Effector CD8-positive, alpha-beta T cell (primary cell): Measurements from ENCODE around the gene KIF1B.

Experiments used
- DNase-seq: peaks from one replicate; lab custom pipeline; 2025; lab: John Stamatoyannopoulos, UW

The KIF1B gene

DNA sequence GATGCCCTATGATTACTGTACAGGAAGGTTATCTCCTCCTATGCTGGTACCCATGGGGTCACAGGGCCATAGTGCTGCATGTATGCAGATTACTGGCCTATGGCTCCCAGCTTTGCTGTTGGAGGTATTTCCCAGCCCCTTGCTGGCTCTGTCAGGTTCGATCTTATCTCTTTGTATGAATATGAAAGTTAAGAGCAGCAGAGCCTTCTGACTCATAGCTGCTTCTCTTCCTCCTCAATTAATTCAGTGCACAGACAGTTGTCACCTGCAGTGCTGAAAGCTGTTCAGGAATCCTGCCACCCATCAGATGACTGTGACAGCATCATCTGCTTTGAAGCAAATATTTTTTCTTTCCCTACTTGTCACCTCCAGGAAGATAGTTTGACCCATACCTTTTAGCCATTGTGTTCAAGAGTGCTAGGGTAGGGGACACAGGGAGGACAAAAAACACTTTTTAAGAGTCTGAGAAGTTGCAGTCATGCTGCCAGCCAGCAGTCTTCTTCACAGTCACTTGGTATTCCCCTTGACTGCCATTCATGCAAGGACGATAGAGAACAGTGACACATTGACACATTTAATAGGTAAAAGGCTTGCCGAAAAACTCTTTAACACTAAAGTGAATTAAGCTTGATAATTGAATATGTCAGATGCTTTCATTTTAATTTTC lies 73.1 kb downstream of the KIF1B start:
- no peak for DNase-seq

DNA sequence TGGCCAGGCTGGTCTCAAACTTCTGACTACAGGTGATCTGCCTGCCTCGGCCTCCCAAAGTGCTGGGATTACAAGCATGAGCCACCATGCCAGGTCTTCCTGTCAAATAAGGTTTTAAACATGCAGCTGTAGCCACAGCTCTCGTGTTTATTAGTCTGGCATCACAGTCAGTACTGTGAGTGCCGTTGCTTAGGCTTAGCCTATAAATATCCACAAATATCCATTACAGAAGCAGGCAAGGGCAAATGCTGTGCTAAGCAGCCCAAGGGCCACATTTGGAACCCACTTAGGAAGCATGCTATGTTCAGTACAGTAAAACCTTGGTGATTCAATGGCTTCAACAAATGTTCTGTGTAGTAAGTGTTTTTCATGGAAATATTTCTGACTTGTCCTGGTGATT lies 75.9 kb downstream of the KIF1B start:
- no peak for DNase-seq

DNA sequence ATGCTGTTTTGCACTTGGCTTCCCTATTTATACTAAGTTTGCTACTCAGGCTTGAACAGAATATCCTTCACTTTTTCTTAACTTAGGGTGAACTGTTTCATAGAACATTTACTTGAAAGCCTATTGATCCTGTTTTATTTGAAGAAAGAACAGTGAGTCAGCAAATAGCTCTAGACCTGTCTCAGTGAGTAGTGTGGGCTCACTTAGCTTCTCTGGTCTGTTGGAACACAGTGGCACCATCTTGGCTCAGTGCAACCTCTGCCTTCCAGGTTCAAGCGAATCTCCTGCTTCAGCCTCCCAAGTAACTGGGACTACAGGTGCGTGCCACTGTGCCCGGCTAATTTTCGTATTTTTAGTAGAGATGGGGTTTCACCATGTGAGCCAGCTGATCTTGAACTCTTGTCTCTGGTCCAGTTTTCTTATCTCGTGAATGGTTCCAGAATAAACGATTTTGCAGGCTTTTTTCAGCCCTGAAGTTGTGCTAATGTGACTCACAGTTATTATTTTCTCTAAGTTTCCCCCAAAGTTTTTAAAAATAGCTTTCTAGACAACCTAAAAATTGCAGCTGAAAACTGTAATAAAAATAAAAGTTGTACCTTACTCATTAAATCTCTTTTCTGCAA lies 76.8 kb downstream of the KIF1B start:
- DNase-seq, result no peak

DNA sequence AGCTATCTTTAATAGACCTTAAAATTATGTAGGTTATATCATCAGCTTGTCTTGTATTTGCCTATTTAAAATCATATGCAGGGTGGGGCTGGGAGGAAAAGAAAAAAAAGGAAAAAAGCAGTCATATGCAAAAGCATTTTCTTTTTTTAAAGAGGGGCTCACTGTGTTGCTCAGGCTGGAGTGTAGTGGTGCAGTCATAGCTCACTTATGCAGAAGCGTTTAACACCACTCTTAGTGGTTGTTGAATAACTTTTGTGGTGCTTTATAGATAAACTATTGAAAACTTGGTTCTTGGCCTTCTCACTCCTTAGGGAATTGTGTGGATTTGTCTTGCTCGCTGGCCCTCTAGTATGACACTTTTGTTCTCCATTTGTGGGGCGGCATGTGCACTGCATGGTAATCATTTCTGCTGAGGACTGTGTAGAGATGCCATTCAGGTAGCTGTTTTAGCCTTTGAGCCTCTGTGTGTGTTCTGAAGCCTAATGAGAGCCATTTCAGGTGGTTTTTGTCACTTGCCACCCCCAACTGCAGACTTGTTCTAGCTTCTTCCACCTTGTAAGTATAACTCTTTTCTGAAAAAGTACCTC lies 77.8 kb downstream of the KIF1B start:
- DNase-seq, result no peak

DNA sequence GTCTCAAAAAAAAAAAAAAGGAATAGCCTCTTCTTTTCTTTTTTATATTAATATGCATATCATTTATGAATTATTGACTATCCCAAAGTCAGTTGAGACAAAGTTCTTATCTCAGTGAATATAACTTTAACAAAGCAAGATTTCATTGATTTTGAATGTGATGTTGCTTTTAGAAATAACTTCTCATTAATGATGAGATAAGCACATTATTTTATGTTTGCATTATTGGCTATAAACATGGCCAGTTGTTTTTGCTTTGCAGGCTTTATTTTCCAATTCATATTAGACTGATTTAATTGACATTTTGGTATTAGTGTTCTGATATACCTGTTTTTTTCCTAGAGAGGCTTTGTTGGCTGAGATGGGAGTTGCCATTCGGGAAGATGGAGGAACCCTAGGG lies 81.3 kb downstream of the KIF1B start:
- DNase-seq, result no peak

DNA sequence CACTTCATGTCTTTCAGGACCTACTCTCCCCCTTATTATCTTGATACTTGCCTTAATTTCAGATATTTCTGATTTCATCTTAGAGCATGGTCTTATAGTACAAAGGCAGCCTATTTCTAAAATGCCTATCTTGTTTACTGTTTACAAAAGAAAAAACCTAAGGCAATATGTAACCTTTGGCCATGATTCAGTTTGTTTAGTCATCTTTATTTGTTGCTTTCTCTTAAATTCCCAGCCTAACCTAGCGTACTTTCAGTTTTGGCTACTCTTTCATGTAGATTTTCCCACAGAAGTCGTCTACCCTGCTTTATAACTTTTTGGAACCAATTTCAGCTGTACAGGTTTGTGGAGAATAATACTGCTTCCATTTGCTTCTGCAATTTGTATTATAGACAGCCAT lies 81.8 kb downstream of the KIF1B start:
- DNase-seq, result no peak

DNA sequence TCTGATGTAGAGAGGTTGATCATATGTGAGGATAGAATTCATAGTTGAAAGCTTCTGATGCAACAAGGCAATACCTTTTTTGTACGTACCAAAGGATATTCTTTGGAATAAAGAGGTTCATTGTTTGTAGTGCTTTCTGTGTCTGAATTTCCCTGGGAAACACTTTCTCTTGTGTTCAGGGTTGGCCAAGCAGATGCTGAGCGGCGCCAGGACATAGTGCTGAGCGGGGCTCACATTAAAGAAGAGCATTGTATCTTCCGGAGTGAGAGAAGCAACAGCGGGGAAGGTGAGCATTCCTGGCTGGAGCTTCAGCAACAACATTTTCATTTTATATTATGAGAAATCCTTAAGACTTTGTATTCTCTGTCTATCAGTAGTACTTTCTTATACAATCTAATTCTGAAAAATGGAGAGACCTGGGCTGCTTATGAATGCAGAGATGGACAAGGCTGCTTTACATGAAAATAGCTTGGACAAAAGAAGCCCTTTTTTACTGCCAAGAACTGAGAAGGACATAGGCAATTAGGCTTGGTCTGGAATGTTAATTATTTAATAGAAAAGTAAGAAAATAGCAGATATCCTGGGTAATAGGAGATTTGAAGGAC lies 85.2 kb downstream of the KIF1B start:
- no peak for DNase-seq

DNA sequence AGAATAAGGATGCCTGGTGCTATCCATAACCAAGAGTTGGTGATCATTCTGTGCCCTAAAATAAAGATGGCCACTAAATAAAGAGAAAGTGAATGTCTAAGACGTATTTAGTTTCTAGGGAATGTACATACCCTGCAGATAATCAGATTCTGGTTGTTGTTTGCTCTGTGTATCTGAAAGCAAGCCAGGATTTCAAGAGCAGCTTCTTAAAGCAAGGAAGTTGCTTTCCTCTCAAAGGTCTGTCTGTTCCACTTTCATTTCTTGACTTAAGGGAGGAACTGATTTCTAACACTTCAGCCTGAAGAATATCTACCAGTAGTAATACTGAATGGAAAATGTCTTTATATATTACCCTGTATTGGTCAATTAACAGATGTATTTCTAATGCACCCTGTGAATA lies 88.8 kb downstream of the KIF1B start:
- DNase-seq, result no peak

DNA sequence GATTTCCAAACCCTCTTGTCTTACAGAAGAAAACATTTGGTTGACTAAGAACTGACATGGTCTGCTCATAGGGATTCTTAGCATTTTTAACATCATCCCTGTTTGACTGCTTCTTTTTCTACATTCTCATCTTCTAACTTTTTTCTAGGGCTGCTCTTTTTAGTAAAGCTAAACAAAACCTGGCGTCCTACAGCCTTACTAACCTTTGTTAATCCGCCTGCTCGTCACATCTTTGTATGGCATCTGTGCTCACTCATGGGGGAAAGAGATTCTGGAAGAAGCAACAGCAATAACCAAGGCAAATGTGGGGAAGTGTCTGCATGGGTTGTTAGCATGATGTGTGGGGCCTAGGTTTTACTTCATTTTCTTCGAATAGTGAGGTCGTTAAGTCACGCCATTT lies 92.0 kb downstream of the KIF1B start:
- no peak for DNase-seq

DNA sequence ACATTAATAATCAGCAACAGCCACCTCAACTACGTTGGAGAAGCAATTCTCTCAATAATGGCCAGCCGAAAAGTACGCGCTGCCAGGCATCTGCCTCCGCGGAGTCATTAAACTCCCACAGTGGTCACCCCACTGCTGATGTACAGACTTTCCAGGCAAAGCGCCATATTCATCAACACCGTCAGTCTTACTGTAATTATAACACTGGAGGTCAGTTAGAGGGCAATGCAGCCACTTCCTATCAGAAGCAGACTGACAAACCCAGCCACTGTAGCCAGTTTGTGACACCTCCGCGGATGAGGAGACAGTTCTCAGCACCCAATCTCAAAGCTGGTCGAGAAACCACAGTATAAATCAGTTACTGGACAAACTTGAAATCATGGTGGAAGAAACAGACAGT lies 93.9 kb downstream of the KIF1B start:
- DNase-seq, result no peak

DNA sequence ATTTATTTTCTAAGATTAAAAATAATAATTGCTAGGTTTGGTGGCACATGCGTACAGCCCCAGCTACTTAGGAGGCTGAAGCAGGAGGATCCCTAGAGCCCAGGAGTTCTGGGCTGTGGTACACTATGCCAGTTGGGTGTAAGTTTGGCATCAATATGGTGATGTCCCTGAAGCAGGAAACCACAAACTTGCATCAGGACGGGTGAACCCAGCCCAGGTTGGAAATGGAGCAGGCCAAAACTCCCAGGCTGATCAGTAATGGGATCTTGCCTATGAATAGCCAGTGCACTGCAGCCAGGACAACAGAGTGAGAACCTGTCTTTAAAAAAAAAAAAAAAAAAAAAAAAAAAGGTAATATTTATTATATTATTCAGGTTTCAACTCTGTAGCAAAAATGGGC lies 96.1 kb downstream of the KIF1B start:
- DNase-seq, result no peak

DNA sequence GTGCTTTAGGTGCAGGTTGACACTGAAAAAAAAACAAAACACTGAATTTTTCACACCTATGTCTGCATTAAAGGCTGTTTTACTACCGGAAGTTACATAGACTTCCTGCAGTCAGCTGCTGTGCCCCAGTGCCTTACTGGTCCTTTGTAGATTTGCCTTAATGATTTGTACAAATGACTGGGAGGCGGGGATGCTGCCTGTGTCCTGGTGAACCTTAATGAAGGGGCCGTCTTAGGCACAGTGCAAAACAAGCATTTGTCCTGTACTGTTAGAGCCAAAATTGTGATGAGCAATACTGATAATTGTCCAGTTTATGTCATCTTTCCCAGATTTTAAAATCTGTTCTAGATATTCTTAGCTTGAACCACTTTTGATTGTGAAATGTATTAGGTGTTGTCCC lies 97.6 kb downstream of the KIF1B start:
- DNase-seq, result no peak

DNA sequence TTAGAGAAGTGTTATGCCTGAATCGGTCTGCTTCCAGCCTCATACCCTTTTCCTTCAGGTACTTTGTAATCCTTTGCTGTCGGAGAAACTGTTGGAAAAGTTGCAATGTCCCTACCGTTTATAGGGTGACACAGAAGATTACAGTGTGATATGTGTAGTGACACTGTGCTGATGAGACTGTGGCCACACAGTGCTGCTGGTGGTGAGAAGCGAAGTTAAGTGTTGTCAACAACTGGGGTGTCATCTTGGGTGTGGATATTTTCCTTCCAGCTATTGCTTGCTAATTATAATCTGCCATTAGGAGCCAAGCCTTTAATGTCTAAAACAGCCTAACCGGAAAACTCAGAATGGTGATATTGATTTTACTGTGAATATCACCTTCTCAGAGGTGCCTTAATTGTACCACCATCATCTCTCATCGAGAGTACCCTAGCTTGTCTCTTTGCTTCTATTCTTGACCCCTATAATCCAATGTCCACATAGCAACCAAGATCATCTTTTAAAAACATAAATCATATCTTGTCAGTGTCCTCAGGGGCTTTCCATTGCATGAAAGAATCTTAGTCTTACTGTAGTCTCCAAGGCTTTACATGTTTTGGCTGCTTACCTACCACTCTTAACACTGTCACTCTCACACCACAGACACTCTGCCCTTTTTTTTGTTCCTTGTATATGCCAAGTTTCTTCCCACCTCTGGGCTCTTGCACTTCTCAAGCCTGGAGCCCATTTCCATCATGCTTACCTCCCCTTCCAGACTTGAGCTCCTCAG lies 99.1 kb downstream of the KIF1B start:
- no peak for DNase-seq

DNA sequence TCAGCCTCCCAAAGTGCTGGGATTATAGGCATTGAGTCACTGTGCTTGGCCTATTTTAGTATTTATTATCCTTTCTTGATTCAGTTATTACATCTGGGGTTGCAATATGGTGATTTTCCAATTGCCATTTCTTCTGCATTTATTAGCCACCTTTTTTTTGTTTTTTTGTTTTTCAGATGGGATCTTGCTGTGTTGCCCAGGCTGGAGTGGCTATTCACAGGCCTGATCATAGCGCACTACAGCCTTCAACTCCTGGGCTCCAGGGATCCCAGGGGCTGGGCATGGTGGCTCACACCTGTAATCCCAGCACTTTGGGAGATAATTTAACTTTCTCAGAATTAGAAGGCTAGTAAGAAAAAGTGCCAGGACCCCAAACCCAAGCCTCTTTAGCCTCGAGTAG lies 106.4 kb downstream of the KIF1B start:
- no peak for DNase-seq

DNA sequence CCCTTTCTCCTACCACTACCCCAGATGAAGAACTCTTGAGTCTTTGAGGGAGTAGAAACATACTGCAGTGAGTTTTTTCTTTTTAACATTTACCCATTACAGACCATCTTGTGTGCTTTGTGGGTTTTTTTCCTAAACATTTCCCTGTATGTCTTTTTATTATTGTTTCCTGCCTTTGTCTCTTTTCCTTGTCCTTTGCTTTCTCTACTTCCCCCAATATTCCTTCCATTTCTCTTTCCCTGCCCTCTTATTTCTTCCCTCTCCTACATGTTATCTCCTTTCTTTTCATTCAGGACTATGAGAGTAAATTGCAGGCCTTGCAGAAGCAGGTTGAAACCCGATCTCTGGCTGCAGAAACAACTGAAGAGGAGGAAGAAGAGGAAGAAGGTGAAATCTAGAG lies 109.4 kb downstream of the KIF1B start:
- no peak for DNase-seq

DNA sequence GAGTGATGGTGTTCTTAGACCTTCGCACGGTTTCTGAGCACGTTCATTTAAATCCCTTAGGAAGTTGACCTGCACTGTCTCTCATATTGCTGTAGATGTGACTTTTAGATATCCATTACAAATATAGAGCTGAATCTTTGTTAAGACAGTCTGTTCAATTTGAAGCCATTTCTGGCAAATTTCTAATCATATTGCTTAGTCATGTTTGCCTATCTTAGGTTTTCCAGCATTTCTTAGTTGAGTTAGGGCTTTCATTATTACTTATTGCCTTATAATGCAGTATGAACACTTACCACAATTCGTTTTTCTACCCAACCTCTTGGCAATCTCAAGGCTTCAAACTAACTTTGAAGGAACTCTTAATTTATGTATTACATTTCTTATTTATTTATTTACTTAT lies 110.0 kb downstream of the KIF1B start:
- no peak for DNase-seq

DNA sequence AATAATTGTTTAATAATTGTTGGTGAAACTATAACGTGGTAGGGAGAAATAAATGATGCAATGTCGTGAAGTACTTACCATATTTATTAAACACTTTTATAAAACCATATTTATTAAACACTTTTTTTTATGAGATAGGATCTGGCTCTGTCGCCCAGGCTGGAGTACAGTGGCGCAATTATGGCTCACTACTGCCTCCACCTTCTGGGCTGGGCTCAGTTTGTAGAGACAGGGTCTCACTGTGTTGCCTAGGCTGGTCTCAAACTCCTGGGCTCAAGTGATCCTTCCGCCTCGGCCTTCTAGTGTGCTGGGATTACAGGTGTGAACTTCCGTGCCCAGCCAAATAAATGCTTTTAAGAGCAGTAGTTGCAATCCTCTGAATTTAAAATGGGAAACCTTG lies 112.5 kb downstream of the KIF1B start:
- no peak for DNase-seq

DNA sequence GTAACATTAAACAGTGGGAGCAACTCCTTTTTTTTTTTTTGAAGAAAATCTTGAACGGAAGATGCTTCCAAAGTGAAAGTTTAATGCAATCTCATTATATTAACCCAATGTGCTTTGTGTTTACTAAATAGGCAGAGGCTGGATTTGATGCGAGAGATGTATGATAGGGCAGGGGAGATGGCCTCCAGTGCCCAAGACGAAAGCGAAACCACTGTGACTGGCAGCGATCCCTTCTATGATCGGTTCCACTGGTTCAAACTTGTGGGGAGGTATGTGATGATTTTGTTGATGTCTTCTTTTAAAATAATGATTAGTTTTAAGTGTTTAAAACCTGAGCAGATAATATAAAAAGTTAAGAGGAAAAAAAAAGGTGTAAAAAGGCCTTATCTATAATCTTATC lies 114.3 kb downstream of the KIF1B start:
- DNase-seq, result no peak

DNA sequence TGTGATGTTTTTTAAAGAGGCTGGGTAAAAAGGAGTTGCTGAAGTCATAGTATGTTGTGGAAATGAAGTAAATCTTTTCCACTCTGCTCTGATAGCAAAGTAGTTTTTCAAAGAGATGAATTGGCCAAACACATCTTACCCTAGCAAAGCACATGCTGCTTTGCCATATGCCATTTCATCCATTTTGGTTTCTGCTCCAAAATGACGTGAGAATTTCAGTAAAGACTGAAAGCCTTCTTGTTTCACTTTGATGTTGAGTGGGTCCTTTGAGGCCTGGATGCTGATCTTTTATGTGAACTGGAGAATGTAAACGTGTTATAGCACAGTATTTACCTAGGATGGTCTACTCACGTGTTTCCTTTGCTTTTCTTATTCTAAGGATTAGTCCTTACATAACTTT lies 115.2 kb downstream of the KIF1B start:
- DNase-seq, result no peak

DNA sequence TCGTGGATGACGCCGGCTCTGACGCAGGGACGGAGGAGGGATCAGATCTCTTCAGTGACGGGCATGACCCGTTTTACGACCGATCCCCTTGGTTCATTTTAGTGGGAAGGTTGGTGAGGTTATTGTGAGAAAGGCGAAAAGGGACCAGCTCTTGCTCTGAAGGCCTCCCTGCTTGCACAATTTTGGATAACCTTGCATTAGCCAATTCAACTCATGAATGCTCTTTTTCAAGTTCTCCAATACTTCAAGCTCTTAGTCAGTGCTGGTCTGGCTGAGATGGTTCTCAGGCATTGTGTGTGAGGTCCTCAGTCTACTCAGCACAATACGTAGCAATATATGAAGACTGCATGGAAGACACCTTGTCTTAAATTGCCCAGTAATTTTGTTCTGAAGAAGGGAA lies 115.9 kb downstream of the KIF1B start:
- DNase-seq, result no peak

DNA sequence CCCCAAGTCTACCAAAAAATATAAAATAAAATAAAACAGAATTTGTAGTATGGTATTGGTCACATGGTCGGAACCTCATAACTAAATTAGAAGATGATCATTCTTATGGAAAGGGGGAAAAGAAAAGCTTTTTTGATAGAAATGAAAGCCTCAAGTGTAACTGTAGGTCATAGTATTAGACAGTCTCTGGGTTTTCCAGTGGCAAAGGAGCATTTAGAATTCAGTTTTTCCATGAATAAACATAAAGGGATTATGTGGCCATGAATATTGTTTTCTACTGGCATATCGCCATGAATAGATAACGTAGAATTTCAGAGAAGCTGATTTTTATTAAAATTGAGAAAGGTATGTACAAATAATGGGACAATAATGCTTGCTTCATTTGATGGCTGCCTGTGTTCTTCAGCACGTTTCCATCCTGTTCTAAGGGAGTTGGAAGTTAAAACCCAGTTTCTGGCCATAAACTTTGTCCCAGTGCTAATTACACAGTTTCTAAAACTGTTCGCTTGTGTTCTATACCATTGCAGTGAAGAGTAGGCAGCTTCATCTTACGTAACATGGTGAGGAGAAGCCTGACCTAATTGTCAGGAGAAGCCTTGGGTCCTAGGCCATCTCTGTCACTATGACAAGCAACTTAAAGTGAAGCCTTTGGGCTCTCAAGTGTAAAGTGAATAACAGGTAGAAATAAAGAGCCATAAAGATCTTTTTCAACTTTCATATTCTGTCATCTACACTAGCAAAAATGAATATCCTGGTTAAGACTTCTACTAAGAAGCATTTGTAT lies 118.0 kb downstream of the KIF1B start:
- no peak for DNase-seq

DNA sequence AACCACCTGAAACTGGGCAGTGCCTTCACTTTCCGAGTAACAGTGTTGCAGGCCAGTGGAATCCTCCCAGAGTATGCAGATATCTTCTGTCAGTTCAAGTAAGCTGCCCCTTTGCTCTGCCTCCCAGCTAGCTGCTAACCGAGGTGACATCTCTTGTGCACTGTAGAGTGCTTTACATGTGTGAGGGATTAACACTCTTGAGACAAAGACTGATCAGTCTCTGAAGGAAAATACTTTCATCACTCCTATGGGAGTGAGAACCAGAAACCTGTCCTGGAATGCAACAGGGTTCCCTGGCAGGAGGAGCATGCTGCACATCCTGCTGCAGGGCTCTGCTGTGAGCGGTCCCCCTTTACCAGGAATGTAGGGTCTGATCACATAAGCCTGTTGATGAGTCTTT lies 127.1 kb downstream of the KIF1B start:
- no peak for DNase-seq
